ENCODE data around the gene NBL1.

DNA sequence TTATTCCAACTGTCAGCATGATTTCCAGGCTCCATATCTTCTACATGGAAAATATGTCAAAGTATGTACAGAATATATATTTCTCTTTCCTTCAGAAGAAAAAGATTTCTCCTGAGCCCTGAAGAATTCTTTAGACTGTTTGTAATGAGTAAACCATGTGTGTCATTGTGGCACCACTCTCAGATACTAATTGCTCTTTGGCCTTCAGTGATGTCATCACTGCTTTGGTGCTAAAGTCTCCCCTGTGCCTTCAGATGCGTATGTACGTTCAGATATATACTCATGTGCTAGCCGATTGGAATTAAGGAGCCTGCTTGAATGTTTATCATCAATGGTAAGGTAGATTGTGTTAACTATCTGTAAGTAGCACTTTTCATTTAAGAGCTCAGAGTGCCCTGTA, 20.6 kb upstream of the NBL1 start:
- TF ChIP-seq, protein P1, sequence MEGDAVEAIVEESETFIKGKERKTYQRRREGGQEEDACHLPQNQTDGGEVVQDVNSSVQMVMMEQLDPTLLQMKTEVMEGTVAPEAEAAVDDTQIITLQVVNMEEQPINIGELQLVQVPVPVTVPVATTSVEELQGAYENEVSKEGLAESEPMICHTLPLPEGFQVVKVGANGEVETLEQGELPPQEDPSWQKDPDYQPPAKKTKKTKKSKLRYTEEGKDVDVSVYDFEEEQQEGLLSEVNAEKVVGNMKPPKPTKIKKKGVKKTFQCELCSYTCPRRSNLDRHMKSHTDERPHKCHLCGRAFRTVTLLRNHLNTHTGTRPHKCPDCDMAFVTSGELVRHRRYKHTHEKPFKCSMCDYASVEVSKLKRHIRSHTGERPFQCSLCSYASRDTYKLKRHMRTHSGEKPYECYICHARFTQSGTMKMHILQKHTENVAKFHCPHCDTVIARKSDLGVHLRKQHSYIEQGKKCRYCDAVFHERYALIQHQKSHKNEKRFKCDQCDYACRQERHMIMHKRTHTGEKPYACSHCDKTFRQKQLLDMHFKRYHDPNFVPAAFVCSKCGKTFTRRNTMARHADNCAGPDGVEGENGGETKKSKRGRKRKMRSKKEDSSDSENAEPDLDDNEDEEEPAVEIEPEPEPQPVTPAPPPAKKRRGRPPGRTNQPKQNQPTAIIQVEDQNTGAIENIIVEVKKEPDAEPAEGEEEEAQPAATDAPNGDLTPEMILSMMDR (IDR thresholded peaks at IDR 0.05): no peak
- TF ChIP-seq POLR2AphosphoS5 (IDR thresholded peaks at IDR 0.05): no peak
